ENCODE results near the gene ADAMTS16.

Gene ADAMTS16

DNA sequence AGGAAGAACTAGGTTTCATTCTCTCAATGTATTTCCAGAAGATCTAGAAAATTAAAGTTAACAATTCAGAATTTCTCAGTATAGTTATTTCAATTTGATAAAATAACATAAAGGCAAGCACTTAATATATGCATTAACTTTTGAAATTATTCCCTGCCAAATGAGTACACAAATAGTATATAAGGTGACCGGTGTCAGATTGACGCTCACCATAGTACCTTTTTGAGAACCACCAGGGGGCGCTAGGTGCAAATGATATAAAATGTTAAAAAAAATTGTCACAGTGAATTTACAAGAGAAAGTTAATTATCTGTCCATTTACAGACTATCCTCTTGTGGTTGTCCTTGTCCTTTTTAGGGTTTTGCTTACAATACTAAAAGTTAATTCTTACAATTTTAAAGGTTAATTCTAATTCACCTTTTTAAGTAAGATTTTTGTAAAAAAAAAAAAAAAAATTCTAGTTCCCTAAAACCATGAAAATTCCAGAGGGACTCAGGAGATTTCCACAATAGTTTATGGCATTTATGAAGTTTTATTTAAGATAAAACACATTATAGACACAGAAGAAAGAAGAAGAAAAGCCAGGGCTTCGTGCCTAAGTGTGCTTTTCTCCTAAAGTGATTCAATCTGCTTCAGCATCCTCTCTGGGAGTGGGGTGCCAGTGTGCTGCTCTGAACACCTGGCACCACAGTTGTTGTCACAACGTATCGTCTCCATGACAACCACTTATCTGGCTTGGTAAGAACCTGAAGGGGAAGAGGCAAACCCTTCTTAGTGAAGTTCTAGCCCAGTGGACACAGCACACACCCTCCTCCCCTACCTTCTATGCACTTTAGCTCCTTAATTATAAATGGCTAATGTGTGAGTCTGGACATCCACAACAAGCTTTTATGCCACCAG is 1.7 kb downstream of the ADAMTS16 start:
- in situ Hi-C loops (cut with MboI; ENCODE audit: low sequenced_read_pairs) = loop anchor here (25.0 kb wide), 1 partner anchor 270 kb away; the partner anchor contains the start of gene ICE1

DNA sequence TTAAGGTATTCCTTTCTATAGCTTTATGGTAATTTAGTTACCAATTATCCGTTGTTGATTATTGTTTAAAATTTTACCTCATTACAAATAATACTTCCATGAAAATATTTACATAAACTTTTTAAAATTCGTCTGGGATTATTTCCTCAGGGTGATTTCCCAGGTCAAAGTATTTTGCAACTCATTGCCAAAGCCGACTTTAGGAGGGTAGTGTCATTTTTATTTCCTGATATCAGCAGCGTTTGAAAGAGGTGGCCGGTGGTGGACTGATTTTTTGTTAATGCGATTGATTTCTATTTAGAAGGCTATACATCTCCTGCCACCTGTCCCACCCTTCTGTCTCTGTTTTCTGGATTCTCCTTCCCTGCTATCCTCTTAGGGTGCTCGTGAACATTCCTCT is 4.3 kb downstream of the ADAMTS16 start:
- in situ Hi-C loops (cut with MboI; ENCODE audit: low sequenced_read_pairs) = loop anchor here (25.0 kb wide), 1 partner anchor 268 kb away; the partner anchor contains the start of gene ICE1

DNA sequence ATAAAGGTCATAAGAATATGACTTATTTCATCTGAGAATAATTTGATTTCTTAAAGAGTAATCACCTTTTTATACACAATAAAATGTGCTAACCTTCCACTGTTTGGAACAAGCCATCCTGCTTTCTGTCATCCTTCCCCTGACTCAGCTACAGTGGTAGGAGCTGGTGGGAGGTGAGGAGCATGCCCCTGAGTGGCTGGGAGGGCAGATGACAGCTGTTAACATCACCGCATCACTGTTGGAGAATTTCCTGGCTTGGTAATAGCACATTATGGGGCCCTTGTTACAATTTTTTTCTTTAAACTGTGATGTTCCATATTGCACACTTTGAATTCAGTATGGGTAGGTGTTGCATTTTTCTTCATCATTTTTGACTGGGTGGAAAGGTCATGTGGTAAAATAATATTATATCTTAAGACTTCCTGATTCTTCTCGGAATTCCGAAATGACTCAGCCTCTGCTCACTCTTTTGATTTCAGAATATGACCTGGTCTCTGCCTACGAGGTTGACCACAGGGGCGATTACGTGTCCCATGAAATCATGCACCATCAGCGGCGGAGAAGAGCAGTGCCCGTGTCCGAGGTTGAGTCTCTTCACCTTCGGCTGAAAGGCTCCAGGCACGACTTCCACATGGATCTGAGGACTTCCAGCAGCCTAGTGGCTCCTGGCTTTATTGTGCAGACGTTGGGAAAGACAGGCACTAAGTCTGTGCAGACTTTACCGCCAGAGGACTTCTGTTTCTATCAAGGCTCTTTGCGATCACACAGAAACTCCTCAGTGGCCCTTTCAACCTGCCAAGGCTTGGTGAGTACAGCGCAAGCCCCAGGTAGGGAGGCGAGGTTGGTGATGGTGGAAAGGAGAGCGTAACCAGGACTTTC is 5.8 kb downstream of the ADAMTS16 start:
- in situ Hi-C loops (cut with MboI; ENCODE audit: low sequenced_read_pairs) = loop anchor here (25.0 kb wide), 1 partner anchor 266 kb away; the partner anchor contains the start of gene ICE1

DNA sequence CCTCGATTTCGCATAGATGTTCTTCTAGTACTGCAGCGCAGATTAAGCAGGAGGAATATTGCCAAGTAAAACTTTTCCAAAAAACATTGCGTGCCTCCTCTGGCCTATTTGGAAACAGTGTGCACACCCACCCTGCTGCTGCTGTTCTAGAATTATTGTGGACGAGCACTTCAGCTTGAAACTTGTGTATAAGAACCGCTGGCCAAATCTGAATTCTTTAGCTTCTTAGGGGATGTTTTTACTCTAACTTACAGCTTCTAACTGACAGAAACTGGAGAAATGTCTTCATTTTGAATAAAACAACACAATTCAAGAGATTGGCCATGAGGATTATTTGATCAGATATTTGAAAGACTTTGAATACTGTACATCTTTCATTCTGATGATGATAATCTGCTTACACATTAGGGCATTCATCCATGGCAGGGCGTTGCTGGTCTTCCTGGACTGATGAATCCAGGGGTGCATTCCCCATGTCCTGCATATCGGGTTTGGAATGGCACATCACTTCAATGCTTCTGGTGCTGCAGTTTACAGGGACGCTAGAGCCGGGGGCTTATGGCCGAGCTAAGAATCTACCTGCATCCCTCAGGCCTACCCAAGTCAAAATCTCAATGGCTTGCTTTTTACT is 6.5 kb downstream of the ADAMTS16 start:
- in situ Hi-C loops (cut with MboI; ENCODE audit: low sequenced_read_pairs) = loop anchor here (25.0 kb wide), 1 partner anchor 266 kb away; the partner anchor contains the start of gene ICE1

DNA sequence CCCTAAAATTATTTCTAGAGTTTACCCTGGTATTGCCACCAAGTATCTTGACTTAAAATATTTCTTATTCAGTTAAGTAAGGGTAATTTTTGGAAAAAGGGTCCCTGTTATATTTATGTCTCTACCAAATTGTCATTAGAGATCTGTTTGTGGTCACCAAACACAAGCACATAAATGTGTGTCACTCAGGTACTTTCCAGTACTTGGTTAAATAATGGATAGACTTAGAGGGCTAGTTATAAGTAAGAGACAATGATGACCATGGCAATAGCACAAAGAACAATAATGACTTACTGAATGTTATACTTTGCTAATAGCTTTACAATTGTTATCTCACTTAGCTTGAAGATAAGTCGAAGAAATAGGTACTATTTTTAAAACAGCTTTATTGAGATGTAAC is 9.0 kb downstream of the ADAMTS16 start:
- in situ Hi-C loops (cut with MboI; ENCODE audit: low sequenced_read_pairs) = loop anchor here (25.0 kb wide), 1 partner anchor 263 kb away; the partner anchor contains the start of gene ICE1

DNA sequence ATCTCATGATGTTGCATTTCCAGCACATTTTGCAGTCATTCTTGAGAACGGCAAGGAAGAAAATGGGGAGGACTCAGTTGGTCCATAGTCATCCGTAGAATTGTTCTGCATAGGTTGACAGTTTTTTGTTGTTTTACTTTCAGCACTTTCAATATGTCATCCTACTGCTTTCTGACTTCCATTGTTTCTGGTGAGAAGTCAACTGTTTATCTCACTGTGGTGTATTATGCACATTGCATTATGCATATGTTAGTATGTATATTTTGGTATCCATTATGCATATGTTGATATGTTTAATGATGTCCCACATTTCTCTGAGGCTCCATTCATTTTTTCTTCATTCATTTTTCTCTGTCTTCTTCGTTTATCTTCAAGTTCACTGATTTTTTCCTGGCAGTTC is 10.5 kb downstream of the ADAMTS16 start:
- in situ Hi-C loops (cut with MboI; ENCODE audit: low sequenced_read_pairs) = no loop called here

DNA sequence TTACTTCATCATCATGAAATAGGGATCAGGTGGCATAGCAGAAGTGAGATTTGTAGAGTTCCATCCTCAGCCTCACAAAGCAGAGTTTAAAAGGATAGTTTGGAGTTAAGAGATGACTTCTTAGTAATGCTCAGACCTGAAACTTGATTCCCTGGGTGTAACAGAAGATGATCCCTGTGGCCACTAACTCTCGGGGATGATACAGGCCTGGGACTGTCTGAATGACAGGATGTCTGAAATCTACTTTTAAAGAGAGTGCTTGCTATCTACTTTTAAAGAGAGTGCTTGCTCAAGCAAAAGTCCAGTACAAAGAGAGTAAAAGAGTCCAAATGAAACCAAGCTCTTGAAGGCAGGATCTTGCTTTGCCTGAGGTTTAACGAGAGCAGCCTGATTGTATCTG is 14.6 kb downstream of the ADAMTS16 start:
- in situ Hi-C loops (cut with MboI; ENCODE audit: low sequenced_read_pairs) = no loop called here

DNA sequence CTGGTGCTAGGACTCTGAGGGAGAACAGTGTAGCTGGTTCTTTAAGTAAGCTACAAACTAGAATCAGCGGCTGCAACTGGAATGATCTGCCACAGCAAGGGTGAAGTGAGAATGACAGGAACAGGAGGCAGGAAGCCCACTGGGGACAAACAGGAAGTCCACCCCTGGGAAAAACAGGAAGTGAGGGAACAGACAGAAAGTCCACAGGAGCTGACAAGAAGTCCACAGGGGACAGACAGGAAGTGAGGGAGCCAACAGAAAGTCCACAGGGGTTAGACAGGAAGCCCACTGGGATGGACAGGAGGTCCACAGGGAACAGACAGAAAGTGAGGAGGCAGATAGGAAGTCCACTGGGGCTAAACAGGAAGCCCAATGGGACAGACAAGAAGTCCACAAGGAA is 15.5 kb downstream of the ADAMTS16 start:
- in situ Hi-C loops (cut with MboI; ENCODE audit: low sequenced_read_pairs) = no loop called here

DNA sequence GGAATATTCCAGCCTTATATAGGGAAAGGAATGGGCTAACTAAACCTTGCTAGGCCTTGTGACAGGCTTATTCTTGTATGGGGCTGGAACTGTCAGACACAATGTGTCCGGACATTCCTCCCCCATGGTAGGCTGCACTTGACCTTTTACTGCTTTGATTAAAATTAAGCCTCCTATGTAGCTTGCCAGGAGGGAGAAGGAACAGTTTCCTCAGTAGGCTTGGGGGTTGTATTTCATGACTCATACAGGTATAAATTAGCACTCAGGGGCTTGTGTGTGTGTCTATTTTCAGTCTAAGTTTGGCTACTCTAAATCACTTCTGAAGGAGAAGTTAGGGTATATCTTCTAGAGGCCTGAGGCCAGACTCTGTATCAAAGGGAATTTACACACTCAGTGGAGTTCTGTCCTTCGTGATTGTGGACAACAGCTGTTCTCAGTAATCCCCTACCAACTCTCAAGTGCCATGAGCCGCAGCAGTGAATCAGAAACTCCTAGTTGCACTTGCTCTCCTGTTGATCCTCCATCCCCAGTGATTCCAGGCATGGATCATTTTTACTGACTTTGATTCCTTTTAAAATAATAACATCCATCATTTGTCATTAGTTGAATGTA is 16.4 kb downstream of the ADAMTS16 start:
- in situ Hi-C loops (cut with MboI; ENCODE audit: low sequenced_read_pairs) = no loop called here

DNA sequence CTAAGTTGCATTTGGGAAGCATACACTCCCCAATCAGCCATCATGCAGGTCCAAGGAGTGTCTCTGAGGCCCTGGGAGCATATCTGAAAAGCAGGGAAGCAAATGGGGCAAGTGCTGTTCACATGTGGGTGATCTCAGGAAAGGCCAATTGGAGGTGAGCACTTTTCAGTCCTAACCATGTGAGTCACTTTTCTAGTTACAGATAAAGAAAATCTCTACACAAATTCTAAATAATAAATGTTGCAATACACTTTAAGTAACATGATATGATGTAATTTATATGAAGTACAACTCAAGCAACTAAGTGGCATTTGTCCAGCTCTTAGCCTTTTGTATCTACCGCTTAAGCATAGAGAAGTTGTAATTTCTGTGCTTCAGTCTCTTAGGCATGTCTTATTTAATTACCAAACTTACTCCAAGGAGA is 18.4 kb downstream of the ADAMTS16 start:
- in situ Hi-C loops (cut with MboI; ENCODE audit: low sequenced_read_pairs) = no loop called here

DNA sequence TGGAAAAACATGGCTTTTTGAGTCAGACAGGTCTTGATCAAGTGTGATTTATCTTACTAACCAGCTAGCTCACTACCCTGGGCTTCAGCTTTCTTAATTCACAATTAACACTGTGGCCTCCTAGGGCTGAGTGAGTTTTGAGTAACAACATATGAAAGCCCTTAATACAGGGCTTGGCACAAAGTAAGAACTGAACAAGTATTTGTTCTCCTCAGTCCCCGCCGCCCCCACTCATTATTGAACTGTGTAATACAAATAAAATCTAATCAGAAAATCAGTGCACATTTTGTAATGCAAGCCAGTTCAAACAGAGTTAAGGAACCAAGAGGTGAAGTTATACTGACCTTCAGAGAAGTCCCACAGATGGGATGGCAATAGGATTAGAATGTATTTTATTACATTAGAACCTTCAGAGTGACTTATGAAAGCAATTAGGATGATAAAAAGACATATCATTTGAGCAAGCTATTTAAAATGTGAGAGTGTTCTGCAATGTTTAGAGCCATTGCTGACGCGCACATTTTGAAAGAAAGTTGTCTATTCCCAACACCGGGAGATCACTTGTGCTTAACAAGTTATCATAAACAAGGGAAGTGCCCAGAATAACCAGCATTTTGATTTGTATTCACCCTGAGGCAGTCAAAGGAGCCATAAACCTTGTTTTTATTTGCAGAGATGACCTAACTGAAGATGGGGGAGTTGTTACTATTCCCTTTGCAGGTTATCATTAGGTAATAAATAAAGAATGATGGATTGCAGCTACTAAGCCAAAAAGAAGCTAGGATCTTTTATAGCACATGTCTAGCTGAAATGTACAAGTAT is 19.4 kb downstream of the ADAMTS16 start:
- in situ Hi-C loops (cut with MboI; ENCODE audit: low sequenced_read_pairs) = no loop called here

DNA sequence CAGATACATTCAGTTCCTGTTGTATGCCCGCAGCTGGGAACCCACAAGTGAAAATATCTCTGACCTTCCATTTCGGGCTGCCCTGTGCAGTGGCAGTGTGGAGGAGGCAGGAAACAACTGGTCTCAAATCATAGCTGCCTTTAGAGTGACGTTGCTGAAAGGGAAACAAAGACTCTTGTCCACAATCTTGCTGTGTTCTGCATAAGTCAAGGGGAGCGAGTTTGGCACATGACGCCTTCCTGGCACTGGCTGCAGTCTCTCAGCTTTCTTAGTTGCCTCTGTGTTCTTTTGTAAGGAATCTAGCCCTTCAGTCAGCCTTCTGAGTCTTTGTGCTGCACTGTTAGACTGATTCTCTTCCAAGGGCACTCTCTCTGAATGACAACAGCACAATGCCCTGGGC is 24.0 kb downstream of the ADAMTS16 start:
- in situ Hi-C loops (cut with MboI; ENCODE audit: low sequenced_read_pairs) = no loop called here

DNA sequence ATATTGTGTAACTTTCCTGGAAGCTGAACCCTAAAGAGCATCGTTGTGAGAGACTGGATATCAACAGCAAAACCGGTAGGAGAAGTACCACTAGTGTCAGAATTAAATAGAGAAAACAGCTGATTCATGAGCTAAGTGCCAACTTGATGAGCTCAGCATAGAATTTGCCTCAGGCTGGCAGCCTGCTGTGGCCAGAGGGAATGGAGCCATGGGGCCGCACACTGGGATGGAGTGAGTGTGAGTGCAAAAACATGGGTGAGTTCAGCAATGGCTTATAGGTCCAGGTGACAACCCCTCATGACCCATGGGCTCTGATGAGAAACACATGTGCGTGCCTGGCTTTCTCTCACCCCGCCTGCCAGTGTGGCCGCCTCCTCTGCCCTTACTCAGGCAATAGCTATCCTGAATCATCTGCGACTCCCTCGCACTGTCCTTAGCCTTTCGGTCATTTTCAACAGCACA is 25.4 kb downstream of the ADAMTS16 start:
- in situ Hi-C loops (cut with MboI; ENCODE audit: low sequenced_read_pairs) = no loop called here

DNA sequence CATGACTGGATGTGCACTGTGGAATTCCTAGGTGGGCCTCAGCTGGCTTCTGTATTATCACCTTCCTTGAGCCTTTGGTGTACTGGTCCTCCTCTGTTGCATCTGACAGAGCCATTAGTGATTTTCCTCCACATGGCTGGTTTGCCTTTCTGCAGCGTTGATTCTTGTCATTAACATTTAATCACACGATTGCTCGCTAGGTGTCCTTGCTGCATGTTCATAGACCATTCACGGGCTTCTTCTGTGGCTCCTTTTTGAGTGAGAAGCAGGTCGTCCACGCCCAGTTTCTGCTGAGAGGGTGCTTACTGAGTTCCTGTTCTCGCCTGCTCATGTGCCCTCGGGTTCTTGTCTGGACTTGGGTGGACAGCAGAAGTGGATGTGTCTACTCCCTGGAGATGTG is 29.3 kb downstream of the ADAMTS16 start:
- in situ Hi-C loops (cut with MboI; ENCODE audit: low sequenced_read_pairs) = no loop called here

DNA sequence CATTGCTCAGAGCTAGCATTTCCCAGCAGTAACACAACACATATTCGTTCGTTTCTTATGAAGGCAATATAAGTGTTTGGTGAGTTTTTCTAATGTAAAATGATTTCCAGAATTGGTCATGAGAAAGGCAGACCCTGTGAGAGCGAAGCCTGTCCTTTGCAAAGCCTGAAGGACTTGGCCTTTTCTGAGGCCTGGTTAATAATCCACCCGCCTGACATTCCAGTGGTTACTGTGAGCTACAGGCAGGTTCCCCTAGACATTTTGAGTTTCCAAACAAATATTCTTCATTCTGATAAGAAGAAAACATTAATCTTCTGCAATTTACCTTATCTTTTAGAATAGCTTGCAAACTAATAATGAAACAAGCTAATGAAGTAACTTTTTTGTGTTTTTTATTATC is 38.0 kb downstream of the ADAMTS16 start:
- in situ Hi-C loops (cut with MboI; ENCODE audit: low sequenced_read_pairs) = no loop called here

DNA sequence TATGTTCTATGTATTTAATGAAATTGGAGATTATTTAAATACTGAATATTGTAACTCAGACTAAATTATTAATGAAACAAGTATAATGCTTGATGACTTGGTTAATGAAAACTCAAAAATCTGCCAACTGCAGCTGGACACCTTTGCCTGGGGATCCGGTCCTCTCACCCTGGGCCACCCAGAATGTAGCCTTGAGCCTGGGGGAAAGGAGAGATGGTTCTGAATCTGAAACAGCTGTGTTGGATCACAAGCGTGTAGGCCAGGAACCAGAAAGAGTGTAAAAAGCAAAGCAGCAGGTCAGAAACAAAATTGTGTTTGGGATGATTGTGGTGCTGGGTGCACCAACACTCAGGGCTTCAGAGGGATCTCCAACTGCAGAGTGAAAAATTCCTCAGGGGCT is 38.5 kb downstream of the ADAMTS16 start:
- in situ Hi-C loops (cut with MboI; ENCODE audit: low sequenced_read_pairs) = no loop called here

DNA sequence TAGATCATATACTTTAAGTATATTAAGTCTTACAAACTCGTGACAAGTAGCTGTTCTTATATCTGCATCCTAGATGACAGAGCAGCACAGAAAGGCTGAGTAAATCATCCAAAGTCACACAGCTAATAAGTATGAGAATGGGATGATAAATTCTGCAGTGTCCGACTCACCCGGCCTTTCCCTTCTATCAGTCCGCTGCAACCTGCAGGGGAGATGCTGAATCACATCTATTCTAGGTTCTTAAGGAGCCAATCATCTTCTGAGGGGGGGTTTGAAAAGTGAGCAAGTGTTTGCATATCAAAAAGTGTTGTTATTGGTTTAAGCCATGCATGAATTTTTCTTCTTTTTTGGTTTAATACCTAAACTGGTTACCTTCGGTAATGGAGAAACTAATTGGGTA is 38.9 kb downstream of the ADAMTS16 start:
- in situ Hi-C loops (cut with MboI; ENCODE audit: low sequenced_read_pairs) = no loop called here

DNA sequence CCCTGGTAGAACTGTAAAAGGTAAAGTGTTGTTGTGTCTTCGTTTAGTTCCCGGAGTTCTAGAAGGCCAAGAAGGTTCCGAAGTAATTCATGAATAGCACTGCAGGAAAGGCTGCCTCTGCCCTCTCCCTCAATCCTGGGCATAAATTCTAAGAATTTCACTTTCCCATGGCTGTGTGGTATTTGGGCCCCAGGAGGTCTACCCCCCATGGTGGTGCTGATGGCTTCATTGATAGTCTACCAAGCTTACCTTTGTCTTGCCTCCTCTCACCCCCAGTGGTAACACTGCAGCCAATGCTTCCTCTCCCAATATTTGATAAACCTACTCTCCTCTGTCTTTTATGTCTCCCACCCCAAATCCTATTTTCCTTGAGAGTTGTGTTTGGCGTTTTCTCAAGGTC is 39.5 kb downstream of the ADAMTS16 start:
- in situ Hi-C loops (cut with MboI; ENCODE audit: low sequenced_read_pairs) = no loop called here

DNA sequence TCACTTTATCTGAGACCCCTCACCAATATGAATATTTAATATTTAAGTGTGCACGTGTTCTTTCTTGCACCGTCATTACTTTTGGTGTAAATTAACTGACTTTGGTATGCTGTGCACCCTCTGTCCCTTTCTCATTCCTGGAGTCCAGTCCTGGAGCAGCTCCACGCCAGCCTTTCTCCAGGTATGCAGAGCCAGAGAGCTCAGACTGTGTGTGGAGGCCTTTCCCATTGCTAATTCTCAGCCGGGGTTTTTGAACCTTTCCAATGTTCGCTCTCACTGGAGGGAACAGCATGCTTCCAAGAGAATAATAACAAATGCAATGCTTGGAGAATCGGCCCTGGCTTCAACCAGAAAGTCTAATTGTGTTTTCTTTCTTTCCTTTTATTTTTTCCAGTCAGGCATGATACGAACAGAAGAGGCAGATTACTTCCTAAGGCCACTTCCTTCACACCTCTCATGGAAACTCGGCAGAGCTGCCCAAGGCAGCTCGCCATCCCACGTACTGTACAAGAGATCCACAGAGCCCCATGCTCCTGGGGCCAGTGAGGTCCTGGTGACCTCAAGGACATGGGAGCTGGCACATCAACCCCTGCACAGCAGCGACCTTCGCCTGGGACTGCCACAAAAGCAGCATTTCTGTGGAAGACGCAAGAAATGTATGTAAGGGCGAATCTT is 41.7 kb downstream of the ADAMTS16 start:
- in situ Hi-C loops (cut with MboI; ENCODE audit: low sequenced_read_pairs) = no loop called here
